Nephron (organoid): Measurements from ENCODE around the gene GMPR.
"Not testable (repeated sequence)": the region's sequence is repeated elsewhere in the genome, so short reads cannot be mapped to it uniquely, and the experiment has no call there.

Experiments
- H3K27ac Mint-ChIP-seq, 3 experiments: 2 replicates each; pipeline ENCODE4 v1.8.0; 2020; ENCODE audit warnings: mixed read lengths in 3 of 3, mild to moderate bottlenecking in 2 of 3, moderate library complexity in 1 of 3
- H3K27me3 Mint-ChIP-seq: 2 replicates; pipeline ENCODE4 v1.8.0; 2021; ENCODE audit warnings: low read depth, mild to moderate bottlenecking, moderate library complexity, mixed read lengths
- H3K36me3 Mint-ChIP-seq: 2 replicates; pipeline ENCODE4 v1.8.0; 2020; ENCODE audit warnings: low read depth, mixed read lengths
- H3K4me1 Mint-ChIP-seq: 2 replicates; pipeline ENCODE4 v1.8.0; 2020; ENCODE audit warnings: mixed read lengths
- H3K4me3 Mint-ChIP-seq, 3 experiments: 2 replicates each; pipeline ENCODE4 v1.8.0; 2020; ENCODE audit warnings: mild to moderate bottlenecking in 3 of 3, mixed read lengths in 3 of 3, moderate library complexity in 2 of 3
- H3K9me3 Mint-ChIP-seq: 2 replicates; pipeline ENCODE4 v1.8.0; 2020; ENCODE audit warnings: mixed read lengths
- CTCF ChIP-seq, 3 experiments: fragments of 200-600 bp; sonication (generic); IDR thresholded peaks; one replicate each; pipeline ENCODE4 v1.5.0; 2021; ENCODE audit warnings: antibody characterized with exemption in 3 of 3; ENCODE audit not compliant: unreplicated experiment in 3 of 3

The GMPR gene

DNA sequence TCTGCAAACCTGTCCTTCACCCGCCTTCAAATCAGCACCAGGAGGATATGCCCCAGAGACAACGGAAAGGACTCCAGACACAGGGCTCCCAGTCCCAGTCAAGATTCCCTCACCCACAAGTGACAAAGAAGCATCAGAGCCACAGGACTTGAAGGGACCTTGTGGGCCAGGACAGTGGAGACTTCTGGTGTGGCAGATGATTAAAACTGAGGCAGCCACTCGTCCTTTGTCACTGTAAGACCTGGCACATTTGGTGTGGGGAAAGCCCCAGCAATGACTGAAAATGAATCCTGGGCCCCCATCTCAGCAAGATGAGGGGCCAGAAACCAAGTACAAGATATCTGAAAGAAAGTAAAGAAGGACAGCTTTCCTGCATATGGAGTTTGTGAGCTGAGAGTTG, 15.6 kb upstream of the GMPR start:
- Mint-ChIP-seq H3K36me3 (no peaks in the 10 kb centered on the region), H3K4me3 (no peak overlapping the region), H3K27ac (no peak overlapping the region), H3K4me1 (peaks cover 30% of the 10 kb centered on the region), H3K27me3 (peaks cover 24% of the 10 kb centered on the region), H3K9me3 (no peaks in the 10 kb centered on the region)
- no peak for TF ChIP-seq CTCF (IDR thresholded peaks at IDR 0.05; ENCODE audit: unreplicated experiment in 3 of 3)

DNA sequence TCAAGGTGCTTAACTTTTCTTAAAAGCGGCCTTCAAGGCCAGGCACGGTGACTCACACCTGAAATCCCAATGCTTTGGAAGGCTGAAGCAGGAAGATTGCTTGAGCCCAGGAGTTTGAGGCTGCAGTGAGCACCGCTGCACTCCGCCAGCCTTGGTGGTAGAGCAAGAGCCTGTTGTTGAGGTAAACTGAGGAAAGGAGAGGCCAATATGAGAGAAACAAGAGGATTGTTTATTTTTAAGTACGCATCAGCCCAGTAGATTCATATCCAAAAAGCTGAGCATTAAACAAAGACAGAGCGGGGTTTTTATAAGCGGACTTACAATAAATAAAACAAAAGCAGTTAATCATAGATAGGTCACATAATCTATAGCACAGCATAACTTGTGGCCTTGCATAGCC, 15.0 kb upstream of the GMPR start:
- Mint-ChIP-seq H3K27ac (no peak overlapping the region), H3K4me1 (peaks cover 30% of the 10 kb centered on the region), H3K9me3 (no peaks in the 10 kb centered on the region), H3K36me3 (no peaks in the 10 kb centered on the region), H3K27me3 (peaks cover 27% of the 10 kb centered on the region), H3K4me3 (no peak overlapping the region)
- TF ChIP-seq CTCF (IDR thresholded peaks at IDR 0.05; ENCODE audit: unreplicated experiment in 3 of 3) = no peak

DNA sequence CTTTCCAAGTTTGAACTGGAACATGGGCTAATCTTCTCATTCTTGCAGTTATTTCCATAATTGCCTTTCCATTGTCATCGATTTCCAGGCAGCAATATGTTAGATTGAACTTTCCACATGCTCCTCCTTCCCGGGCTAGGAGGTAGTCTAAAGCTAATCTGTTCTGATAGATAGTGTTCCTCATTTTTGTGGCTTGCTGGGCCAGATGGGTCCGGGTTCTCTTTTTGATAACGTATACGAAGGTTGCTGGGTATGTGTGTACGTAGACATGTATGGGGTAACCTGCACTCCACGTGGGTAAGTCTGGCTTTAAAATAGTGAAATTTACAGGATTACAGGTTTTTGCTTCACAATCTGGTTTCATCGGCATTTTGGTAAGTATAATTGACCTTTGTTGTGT, 14.0 kb upstream of the GMPR start:
- peaks cover 20% of the 10 kb centered on the region for H3K4me1 Mint-ChIP-seq
- no peaks in the 10 kb centered on the region for H3K9me3 Mint-ChIP-seq
- no peak overlapping the region for H3K27ac Mint-ChIP-seq
- no peaks in the 10 kb centered on the region for H3K36me3 Mint-ChIP-seq
- TF ChIP-seq CTCF (IDR thresholded peaks at IDR 0.05; ENCODE audit: unreplicated experiment in 3 of 3) = no peak
- H3K4me3 Mint-ChIP-seq = no peak overlapping the region
- peaks cover 22% of the 10 kb centered on the region for H3K27me3 Mint-ChIP-seq

DNA sequence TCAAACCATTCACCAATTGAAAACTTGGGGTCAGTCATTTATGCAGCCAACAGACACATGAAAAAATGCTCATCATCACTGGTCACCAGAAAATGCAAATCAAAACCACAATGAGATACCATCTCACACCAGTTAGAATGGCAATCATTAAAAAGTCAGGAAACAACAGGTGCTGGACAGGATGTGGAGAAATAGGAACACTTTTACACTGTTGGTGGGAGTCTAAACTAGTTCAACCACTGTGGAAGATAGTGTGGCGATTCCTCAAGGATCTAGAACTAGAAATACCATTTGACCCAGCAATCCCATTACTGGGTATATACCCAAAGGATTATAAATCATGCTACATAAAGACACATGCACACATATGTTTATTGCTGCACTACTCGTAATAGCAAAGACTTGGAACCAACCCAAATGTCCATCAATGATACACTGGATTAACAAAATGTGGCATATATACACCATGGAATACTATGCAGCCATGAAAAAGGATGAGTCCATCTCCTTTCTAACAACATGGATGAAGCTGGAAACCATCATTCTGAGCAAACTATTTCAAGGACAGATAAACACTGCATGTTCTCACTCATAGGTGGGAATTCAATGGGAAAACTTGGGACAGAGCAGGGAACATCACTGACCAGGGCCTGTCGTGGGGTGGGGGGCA, 13.2 kb upstream of the GMPR start:
- H3K27me3 Mint-ChIP-seq = peaks cover 22% of the 10 kb centered on the region
- H3K4me3 Mint-ChIP-seq, H3K36me3 Mint-ChIP-seq, H3K27ac Mint-ChIP-seq, H3K9me3 Mint-ChIP-seq: not testable (repeated sequence)
- peaks cover 20% of the 10 kb centered on the region for H3K4me1 Mint-ChIP-seq

DNA sequence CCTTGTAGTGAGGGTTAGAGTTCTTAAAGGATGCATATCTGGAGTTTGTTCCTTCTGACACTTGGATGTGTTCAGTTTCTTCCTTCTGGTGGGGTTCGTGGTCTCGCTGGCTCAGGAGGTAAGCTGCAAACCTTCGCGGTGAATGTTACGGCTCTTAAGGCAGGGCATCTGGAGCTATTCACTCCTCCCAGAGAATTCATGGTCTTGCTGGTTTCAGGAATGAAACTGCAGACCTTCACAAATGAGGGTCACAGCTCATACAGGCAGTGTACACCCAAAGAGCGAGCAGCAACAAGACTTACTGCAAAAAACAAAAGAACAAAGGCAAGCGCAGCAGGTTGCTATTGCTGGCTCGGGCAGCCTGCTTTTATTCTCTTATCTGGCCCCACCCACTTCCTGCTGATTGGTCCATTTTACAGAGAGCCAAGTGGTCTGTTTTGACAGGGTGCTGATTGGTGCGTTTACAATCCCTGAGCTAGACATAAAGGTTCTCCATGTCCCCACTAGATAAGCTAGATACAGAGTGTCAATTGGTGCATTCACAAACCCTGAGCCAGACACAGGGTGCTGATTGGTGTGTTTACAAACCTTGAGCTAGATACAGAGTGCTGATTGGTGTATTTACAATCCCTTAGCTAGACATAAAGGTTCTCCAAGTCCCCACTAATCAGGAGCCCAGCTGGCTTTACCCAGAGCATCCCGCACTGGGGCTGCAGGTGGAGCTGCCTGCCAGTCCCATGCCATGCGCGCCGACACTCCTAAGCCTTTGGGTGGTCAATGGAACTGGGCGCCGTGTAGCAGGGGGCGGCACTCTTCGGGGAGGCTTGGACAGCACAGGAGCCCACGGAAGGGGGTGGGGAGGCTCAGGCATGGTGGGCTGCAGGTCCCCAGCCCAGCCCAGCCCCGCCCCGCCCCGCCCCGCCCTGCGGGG, 12.0 kb upstream of the GMPR start:
- Mint-ChIP-seq H3K4me1 (peaks cover 20% of the 10 kb centered on the region), H3K27me3 (peaks cover 22% of the 10 kb centered on the region)
- not testable (repeated sequence) for H3K9me3 Mint-ChIP-seq, H3K36me3 Mint-ChIP-seq, H3K4me3 Mint-ChIP-seq, H3K27ac Mint-ChIP-seq

DNA sequence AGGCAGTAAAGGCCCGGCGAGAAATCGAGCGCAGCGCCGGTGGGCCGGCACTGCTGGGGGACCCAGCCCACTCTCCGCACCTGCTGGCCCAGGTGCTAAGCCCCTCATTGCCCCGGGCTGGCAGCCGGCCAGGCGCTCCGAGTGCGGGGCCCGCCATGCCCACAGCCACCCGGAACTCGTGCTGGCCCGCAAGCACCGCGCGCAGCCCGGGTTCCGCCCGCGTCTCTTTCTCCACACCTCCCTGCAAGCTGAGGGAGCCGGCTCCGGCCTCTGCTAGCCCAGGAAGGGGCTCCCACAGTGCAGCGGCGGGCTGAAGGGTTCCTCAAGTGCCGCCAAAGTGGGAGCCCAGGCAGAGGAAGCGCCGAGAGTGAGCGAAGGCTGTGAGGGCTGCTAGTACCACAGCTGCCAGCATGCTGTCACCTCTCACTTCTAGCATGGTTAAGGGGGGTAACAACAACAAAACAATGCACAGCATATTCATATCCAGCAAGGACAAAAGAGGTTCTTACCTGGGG, 11.3 kb upstream of the GMPR start:
- H3K4me1 Mint-ChIP-seq = peaks cover 20% of the 10 kb centered on the region
- H3K4me3 Mint-ChIP-seq = no peak overlapping the region
- no peaks in the 10 kb centered on the region for H3K36me3 Mint-ChIP-seq
- H3K9me3 Mint-ChIP-seq = no peaks in the 10 kb centered on the region
- H3K27me3 Mint-ChIP-seq = peaks cover 21% of the 10 kb centered on the region
- H3K27ac Mint-ChIP-seq = no peak overlapping the region
- no peak for TF ChIP-seq CTCF (IDR thresholded peaks at IDR 0.05; ENCODE audit: unreplicated experiment in 3 of 3)
